ENCODE results near the gene MSN. TPM values are rescaled to one million over a fixed set of nuclear protein-coding genes. Genes with fewer than 3 reads are reported as not detected.

MSN gene
- total and polyA plus RNA-seq, 2 donors from 2014 or later: 124 to 391 TPM

DNA sequence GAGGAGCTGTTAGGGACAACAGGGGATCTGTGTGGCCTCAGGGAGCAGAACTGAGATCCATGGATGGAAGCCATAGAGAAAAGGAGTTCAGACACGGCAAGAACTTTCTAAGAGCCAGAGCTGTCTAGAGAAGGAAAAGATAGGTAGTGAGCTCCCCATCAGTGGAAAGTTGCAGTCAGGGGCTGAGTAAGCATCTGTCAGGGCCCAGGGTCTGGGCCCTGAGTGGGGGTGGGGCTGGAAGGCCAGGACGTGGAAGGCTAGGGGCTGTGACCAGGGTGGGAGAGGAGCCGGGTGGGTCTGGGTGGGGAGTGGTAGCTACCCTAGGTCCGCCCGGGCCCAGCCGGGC lies 324 bp upstream of the MSN start:
- H3K27ac ChIP-seq (ENCODE audit: low read depth in 2 of 2, low read length in 2 of 2): peak overlapping the region; percentile 67 to 77
- FAIRE-seq (no peak), DNase-seq (no peak)
- no peaks in the 10 kb centered on the region for H3K27me3 ChIP-seq (ENCODE audit: control insufficient read depth, insufficient read depth, low read length)
- H3K9me3 ChIP-seq (ENCODE audit: control insufficient read depth in 2 of 3, insufficient read depth in 1 of 3, low read length in 3 of 3): no peaks in the 10 kb centered on the region
- TF ChIP-seq, protein P1, sequence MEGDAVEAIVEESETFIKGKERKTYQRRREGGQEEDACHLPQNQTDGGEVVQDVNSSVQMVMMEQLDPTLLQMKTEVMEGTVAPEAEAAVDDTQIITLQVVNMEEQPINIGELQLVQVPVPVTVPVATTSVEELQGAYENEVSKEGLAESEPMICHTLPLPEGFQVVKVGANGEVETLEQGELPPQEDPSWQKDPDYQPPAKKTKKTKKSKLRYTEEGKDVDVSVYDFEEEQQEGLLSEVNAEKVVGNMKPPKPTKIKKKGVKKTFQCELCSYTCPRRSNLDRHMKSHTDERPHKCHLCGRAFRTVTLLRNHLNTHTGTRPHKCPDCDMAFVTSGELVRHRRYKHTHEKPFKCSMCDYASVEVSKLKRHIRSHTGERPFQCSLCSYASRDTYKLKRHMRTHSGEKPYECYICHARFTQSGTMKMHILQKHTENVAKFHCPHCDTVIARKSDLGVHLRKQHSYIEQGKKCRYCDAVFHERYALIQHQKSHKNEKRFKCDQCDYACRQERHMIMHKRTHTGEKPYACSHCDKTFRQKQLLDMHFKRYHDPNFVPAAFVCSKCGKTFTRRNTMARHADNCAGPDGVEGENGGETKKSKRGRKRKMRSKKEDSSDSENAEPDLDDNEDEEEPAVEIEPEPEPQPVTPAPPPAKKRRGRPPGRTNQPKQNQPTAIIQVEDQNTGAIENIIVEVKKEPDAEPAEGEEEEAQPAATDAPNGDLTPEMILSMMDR (IDR thresholded peaks at IDR 0.05; ENCODE audit: borderline replicate concordance, extremely low read depth, insufficient read depth): no peak
- H3K36me3 ChIP-seq (ENCODE audit: control insufficient read depth in 2 of 3, insufficient read depth in 3 of 3, low read length in 3 of 3): no peaks in the 10 kb centered on the region
- H3K9ac ChIP-seq (ENCODE audit: low read length in 3 of 3): peak overlapping the region in 1 of 3 donors; percentile 26
- intact Hi-C loops (cut with DNase I): no loop called here
- no peak overlapping the region for H3K4me3 ChIP-seq (ENCODE audit: low read length in 3 of 3)
- peaks cover 0 to 9% (median 2%) of the 10 kb centered on the region in 3 donors for H3K4me1 ChIP-seq (ENCODE audit: control insufficient read depth in 2 of 3, insufficient read depth in 2 of 3, low read depth in 1 of 3, low read length in 3 of 3)

GRCh38 chrX:65668377-65669310 lies 1.2 kb downstream of the MSN start:
- Histone ChIP-seq H3K4me1 (ENCODE audit: control insufficient read depth in 2 of 3, insufficient read depth in 2 of 3, low read depth in 1 of 3, low read length in 3 of 3) (peaks cover 0 to 25% (median 7%) of the 10 kb centered on the region in 3 donors), H3K4me3 (ENCODE audit: low read length in 3 of 3) (peak overlapping the region; percentile 64 to 93 (median 86)), H3K9me3 (ENCODE audit: control insufficient read depth in 2 of 3, insufficient read depth in 1 of 3, low read length in 3 of 3) (no peaks in the 10 kb centered on the region), H3K27ac (ENCODE audit: low read depth in 2 of 2, low read length in 2 of 2) (peak overlapping the region; percentile 97 to 99), H3K36me3 (ENCODE audit: control insufficient read depth in 2 of 3, insufficient read depth in 3 of 3, low read length in 3 of 3) (no peaks in the 10 kb centered on the region), H3K9ac (ENCODE audit: low read length in 3 of 3) (peak overlapping the region; percentile 60 to 97 (median 95)), H3K27me3 (ENCODE audit: control insufficient read depth, insufficient read depth, low read length) (no peaks in the 10 kb centered on the region)
- TF ChIP-seq, protein P1 (IDR thresholded peaks at IDR 0.05; ENCODE audit: borderline replicate concordance, extremely low read depth, insufficient read depth): no peak
- intact Hi-C loops (cut with DNase I): no loop called here
- FAIRE-seq: no peak
- DNase-seq: peak; percentile 57 to 89 (median 65)

- DNase-seq (peak in 2 of 5 donors; percentile 21 to 58), FAIRE-seq (peak; percentile 74)
- Histone ChIP-seq H3K27ac (ENCODE audit: low read depth in 2 of 2, low read length in 2 of 2) (peak overlapping the region; percentile 83 to 88), H3K9me3 (ENCODE audit: control insufficient read depth in 2 of 3, insufficient read depth in 1 of 3, low read length in 3 of 3) (no peaks in the 10 kb centered on the region), H3K4me1 (ENCODE audit: control insufficient read depth in 2 of 3, insufficient read depth in 2 of 3, low read depth in 1 of 3, low read length in 3 of 3) (peaks cover 0 to 41% (median 20%) of the 10 kb centered on the region in 3 donors), H3K4me3 (ENCODE audit: low read length in 3 of 3) (peak overlapping the region in 2 of 3 donors; percentile 47 to 55), H3K36me3 (ENCODE audit: control insufficient read depth in 2 of 3, insufficient read depth in 3 of 3, low read length in 3 of 3) (peaks cover 0 to 4% (median 0%) of the 10 kb centered on the region in 3 donors), H3K9ac (ENCODE audit: low read length in 3 of 3) (peak overlapping the region in 2 of 3 donors; percentile 55 to 65), H3K27me3 (ENCODE audit: control insufficient read depth, insufficient read depth, low read length) (no peaks in the 10 kb centered on the region)
- TF ChIP-seq, protein P1 (IDR thresholded peaks at IDR 0.05; ENCODE audit: borderline replicate concordance, extremely low read depth, insufficient read depth): no peak
- intact Hi-C loops (cut with DNase I): no loop called here
These were observed 3.8 kb downstream of the MSN start for GRCh38 chrX:65671286-65671685.
